Adrenal gland (tissue), 5 donors: ENCODE measurements around the gene CEMP1.
A peak's percentile ranks its signal among the peaks of the same experiment; 100 is the strongest.
"Not testable (repeated sequence)": the region's sequence is repeated elsewhere in the genome, so short reads cannot be mapped to it uniquely, and the experiment has no call there.

Source experiments
- CTCF ChIP-seq, 6 experiments: fragments of 450-650 bp in 4 of 6; fragments of 200-600 bp in 2 of 6; sonication (generic) in 1 of 6; IDR thresholded peaks; 1 replicate in 5 of 6; 2 replicates in 1 of 6; pipeline versions ENCODE4 v1.5.1 to v1.8.0; 2016 to 2021; ENCODE audit warnings: antibody characterized with exemption in 6 of 6, mild to moderate bottlenecking in 2 of 6, moderate library complexity in 1 of 6
- POLR2A ChIP-seq, 2 donors: fragments of 450-650 bp; IDR thresholded peaks; one replicate each; pipeline ENCODE4 v1.6.1; 2017; ENCODE audit warnings: antibody characterized with exemption in 2 of 2, mild to moderate bottlenecking in 2 of 2, moderate library complexity in 1 of 2
- donor health status: DM: no; HTN: no; CAD: no.

- peak in 2 of 6 experiments; percentile 33 to 46 for TF ChIP-seq CTCF (IDR thresholded peaks at IDR 0.05)
- TF ChIP-seq POLR2A (IDR thresholded peaks at IDR 0.05), result not testable (repeated sequence)
Measured at GRCh38 chr16:2560798-2561133, 29.6 kb upstream of the CEMP1 start.
